A549 treated with RU486 at 1 μM for 4 hours (cell line): ENCODE measurements around the gene NR1H3. TPM values are rescaled to one million over a fixed set of nuclear protein-coding genes. Genes with fewer than 3 reads are reported as not detected.

Experiments used
- total RNA-seq: library from RNA; stranded (reverse); fragments of 200-300 nt; extraction: Qiagen RNA extraction; gene quantifications from 5 replicates; pipeline ENCODE4 v1.2.3, GENCODE V29; 2022; ENCODE audit warnings: low read depth

The NR1H3 gene
- 10.1 to 17.8 TPM (median 14.7 TPM) in 5 replicates for total RNA-seq

GRCh38 chr11:47257517-47258316, at the start of gene NR1H3:
NR1H3 (plus strand) TSS chr11:47257996; CDS start chr11:47259217, 1,221 bp downstream.

GRCh38 chr11:47248664-47249377, 9.0 kb upstream of the NR1H3 start, which contains the start of gene ACP2:
ACP2 (minus strand) TSS chr11:47248814; CDS start chr11:47248789, 25 bp downstream.

DNA sequence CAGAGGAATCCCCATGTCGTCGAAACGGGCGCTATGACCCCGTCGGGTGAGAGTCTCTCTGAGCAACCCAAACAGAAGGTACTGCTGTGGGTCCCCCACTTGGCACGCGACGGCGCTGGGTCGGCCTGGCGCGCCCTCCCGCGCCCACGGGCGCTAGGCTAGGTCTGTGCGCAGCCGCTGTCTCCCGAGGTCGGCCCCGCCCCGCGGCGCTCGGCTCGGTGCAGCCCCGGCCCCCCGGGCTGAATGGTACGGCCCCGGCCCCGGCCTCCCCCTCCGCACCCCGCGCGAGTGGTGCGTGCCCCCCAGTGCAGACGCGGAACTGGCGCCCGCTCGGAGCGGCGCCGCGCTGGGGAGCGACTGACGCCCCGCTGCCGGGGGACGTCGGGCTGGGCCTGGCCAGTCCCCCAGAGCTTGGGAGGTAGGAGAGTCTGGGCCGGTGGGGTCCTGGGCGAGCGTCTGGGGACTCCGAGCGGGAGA, 12.1 kb downstream of the NR1H3 start, which contains the start of gene MADD:
MADD (plus strand) TSS at position 305 of the 477 bp plus-strand sequence.

Other genes starting within 250 kb of the NR1H3 start
- 25.2 to 32.3 TPM (median 26.7 TPM) in 5 replicates for gene ARFGAP2, start 81.1 kb upstream of the NR1H3 start, total RNA-seq
- 25.9 to 33.8 TPM (median 30.6 TPM) in 5 replicates for gene PACSIN3, start 71.6 kb upstream of the NR1H3 start, total RNA-seq
- gene DDB2, start 43.0 kb upstream of the NR1H3 start, total RNA-seq: 82.8 to 107 TPM (median 88.0 TPM) in 5 replicates
- gene ACP2, start 9.2 kb upstream of the NR1H3 start, total RNA-seq: 20.8 to 31.1 TPM (median 23.0 TPM) in 5 replicates
- 20.4 to 23.7 TPM (median 22.1 TPM) in 5 replicates for gene MADD, start 12.1 kb downstream of the NR1H3 start, total RNA-seq
- gene MYBPC3, start 94.7 kb downstream of the NR1H3 start, total RNA-seq: 0.06 to 0.13 TPM (median 0.08 TPM) in 5 replicates
- 0.09 TPM in 1 of 5 replicates, not detected in the others for gene SPI1, start 120.6 kb downstream of the NR1H3 start, total RNA-seq
- 38.8 to 55.3 TPM (median 43.5 TPM) in 5 replicates for gene SLC39A13, start 150.6 kb downstream of the NR1H3 start, total RNA-seq
- gene PSMC3, start 168.4 kb downstream of the NR1H3 start, total RNA-seq: 184 to 261 TPM (median 197 TPM) in 5 replicates
- 0.07 TPM in 1 of 5 replicates, not detected in the others for gene RAPSN, start 191.1 kb downstream of the NR1H3 start, total RNA-seq